Measurements from ENCODE around the gene BTNL2.
"Not testable (repeated sequence)": the region's sequence is repeated elsewhere in the genome, so short reads cannot be mapped to it uniquely, and the experiment has no call there.

The BTNL2 gene

GRCh38 chr6:32406857-32407256, at the start of gene BTNL2:
Gene BTNL2 (minus strand): TSS chr6:32407181. CDS start chr6:32407123, 58 bp downstream.
- DNase-seq, result no peak

GRCh38 chr6:32449088-32449736, 42.2 kb upstream of the BTNL2 start:
- no peak for DNase-seq

- no peak for DNase-seq
Observed at GRCh38 chr6:32447932-32448331, 41.0 kb upstream of the BTNL2 start.

- no peak for DNase-seq
Observed at GRCh38 chr6:32445321-32445854, 38.4 kb upstream of the BTNL2 start.

GRCh38 chr6:32444433-32444832, 37.5 kb upstream of the BTNL2 start:
- no peak for DNase-seq

- DNase-seq, result no peak
Observed at GRCh38 chr6:32442977-32443552, 36.1 kb upstream of the BTNL2 start.

GRCh38 chr6:32442243-32442667, 35.3 kb upstream of the BTNL2 start:
- no peak for DNase-seq

GRCh38 chr6:32439602-32440214, 32.7 kb upstream of the BTNL2 start, which contains the start of gene HLA-DRA:
Gene HLA-DRA (plus strand): TSS chr6:32439887. CDS start chr6:32439951, 64 bp downstream.
- no peak for DNase-seq

GRCh38 chr6:32439139-32439538, 32.2 kb upstream of the BTNL2 start:
- DNase-seq, result no peak

GRCh38 chr6:32436995-32437836, 30.2 kb upstream of the BTNL2 start:
- no peak for DNase-seq

GRCh38 chr6:32436186-32436585, 29.2 kb upstream of the BTNL2 start:
- no peak for DNase-seq

- DNase-seq, result not testable (repeated sequence)
Observed at GRCh38 chr6:32433950-32434349, 27.0 kb upstream of the BTNL2 start.

GRCh38 chr6:32432050-32432450, 25.1 kb upstream of the BTNL2 start:
- DNase-seq, result no peak

- DNase-seq, result no peak
Observed at GRCh38 chr6:32431142-32431541, 24.2 kb upstream of the BTNL2 start.

- DNase-seq, result no peak
Observed at GRCh38 chr6:32430179-32430578, 23.2 kb upstream of the BTNL2 start.

GRCh38 chr6:32427934-32428474, 21.0 kb upstream of the BTNL2 start:
- no peak for DNase-seq

- no peak for DNase-seq
Observed at GRCh38 chr6:32427218-32427617, 20.2 kb upstream of the BTNL2 start.

- no peak for DNase-seq
Observed at GRCh38 chr6:32426338-32426737, 19.4 kb upstream of the BTNL2 start.

GRCh38 chr6:32424589-32425300, 17.8 kb upstream of the BTNL2 start:
- no peak for DNase-seq

GRCh38 chr6:32416036-32416435, 9.1 kb upstream of the BTNL2 start:
- DNase-seq, result no peak

- DNase-seq, result no peak
Observed at GRCh38 chr6:32415521-32416019, 8.6 kb upstream of the BTNL2 start.

All from NCI-H2081 treated with DMSO at 0.1 percent for 48 hours (cell line).